Neuronal stem cell (in vitro differentiated cells): Measurements from ENCODE around the gene CDC14B.

Experiments used
- DNase-seq: peaks from one replicate; pipeline ENCODE4 v3.0.0-alpha.2; 2013; ENCODE audit warnings: low spot score
- H2AFZ ChIP-seq: one replicate; pipeline ENCODE4 v1.6.1; 2013; ENCODE audit warnings: mild to moderate bottlenecking, low read length, inconsistent platforms
- H2AK5ac ChIP-seq: 2 replicates; pipeline ENCODE4 v1.6.1; 2013; ENCODE audit warnings: low read depth, mild to moderate bottlenecking, inconsistent platforms, low read length, moderate library complexity, mixed read lengths
- H2BK120ac ChIP-seq: 2 replicates; pipeline ENCODE4 v1.6.1; 2013; ENCODE audit warnings: low read depth, mild to moderate bottlenecking, inconsistent platforms, low read length, moderate library complexity, mixed read lengths
- H2BK12ac ChIP-seq: one replicate; pipeline ENCODE4 v1.6.1; 2013; ENCODE audit warnings: low read length, inconsistent platforms
- H2BK15ac ChIP-seq: 2 replicates; pipeline ENCODE4 v1.6.1; 2013; ENCODE audit warnings: mild to moderate bottlenecking, low read length, inconsistent platforms, mixed read lengths
- H2BK5ac ChIP-seq: one replicate; pipeline ENCODE4 v1.6.1; 2013; ENCODE audit warnings: inconsistent platforms, mild to moderate bottlenecking, low read length, moderate library complexity
- H3K14ac ChIP-seq: one replicate; pipeline ENCODE4 v1.6.1; 2013; ENCODE audit warnings: low read length, inconsistent platforms
- H3K18ac ChIP-seq: 2 replicates; pipeline ENCODE4 v1.6.1; 2013; ENCODE audit warnings: low read length, inconsistent platforms
- H3K23ac ChIP-seq: 2 replicates; pipeline ENCODE4 v1.6.1; 2013; ENCODE audit warnings: low read depth, mild to moderate bottlenecking, mixed read lengths, low read length, inconsistent platforms; ENCODE audit not compliant: poor library complexity
- H3K27ac ChIP-seq: replicated peaks from 3 replicates; pipeline ENCODE4 v1.5.1; 2013; ENCODE audit warnings: low read length, inconsistent platforms
- H3K27me3 ChIP-seq, 3 experiments: 2 replicates each; pipeline ENCODE4 v1.6.1; 2013; ENCODE audit warnings: low read length in 3 of 3, mild to moderate bottlenecking in 2 of 3, inconsistent platforms in 1 of 3, low read depth in 1 of 3, mixed read lengths in 1 of 3, moderate library complexity in 1 of 3; ENCODE audit not compliant: control insufficient read depth in 3 of 3, insufficient read depth in 3 of 3
- H3K36me3 ChIP-seq, 2 donors: replicated peaks in 1 of 2; 2 replicates each; pipeline ENCODE4 v1.6.1; 2013; ENCODE audit warnings: low read length in 2 of 2; ENCODE audit not compliant: control insufficient read depth in 2 of 2, insufficient read depth in 2 of 2
- H3K4ac ChIP-seq: 2 replicates; pipeline ENCODE4 v1.6.1; 2013; ENCODE audit warnings: inconsistent platforms, mild to moderate bottlenecking, low read length, moderate library complexity
- H3K4me1 ChIP-seq, 2 donors: 1 replicate in 1 of 2; 2 replicates in 1 of 2; pipeline ENCODE4 v1.6.1; 2013; ENCODE audit warnings: low read length in 2 of 2, low read depth in 1 of 2; ENCODE audit not compliant: control insufficient read depth in 2 of 2, insufficient read depth in 1 of 2
- H3K4me2 ChIP-seq: one replicate; pipeline ENCODE4 v1.6.1; 2013; ENCODE audit warnings: mild to moderate bottlenecking, low read length, inconsistent platforms; ENCODE audit not compliant: insufficient read depth, poor library complexity, severe bottlenecking
- H3K4me3 ChIP-seq, 2 donors: 2 replicates each; pipeline ENCODE4 v1.5.1; 2013; ENCODE audit warnings: low read length in 2 of 2, mild to moderate bottlenecking in 2 of 2, inconsistent platforms in 1 of 2, moderate library complexity in 1 of 2
- H3K79me1 ChIP-seq: one replicate; pipeline ENCODE4 v1.6.1; 2013; ENCODE audit warnings: low read depth, mild to moderate bottlenecking, inconsistent platforms, low read length, moderate library complexity
- H3K9ac ChIP-seq: one replicate; pipeline ENCODE4 v1.6.1; 2013; ENCODE audit warnings: mild to moderate bottlenecking, low read depth, low read length, inconsistent platforms; ENCODE audit not compliant: poor library complexity
- H3K9me3 ChIP-seq, 2 donors: replicated peaks in 1 of 2; 2 replicates each; pipeline versions ENCODE3 to v1.6.1; 2013; ENCODE audit warnings: low read length in 2 of 2, mild to moderate bottlenecking in 2 of 2, inconsistent platforms in 1 of 2, low read depth in 1 of 2, mixed read lengths in 1 of 2, moderate library complexity in 1 of 2; ENCODE audit not compliant: control insufficient read depth in 2 of 2, insufficient read depth in 1 of 2
- H4K8ac ChIP-seq: one replicate; pipeline ENCODE4 v1.6.1; 2013; ENCODE audit warnings: low read depth, mild to moderate bottlenecking, inconsistent platforms, low read length, moderate library complexity
- H4K91ac ChIP-seq: one replicate; pipeline ENCODE4 v1.6.1; 2013; ENCODE audit warnings: low read length, low read depth, mild to moderate bottlenecking, inconsistent platforms; ENCODE audit not compliant: poor library complexity
- WGBS, 2 donors: extraction: QIAGEN DNeasy Blood & Tissue Kit; methylation state at CpG; one replicate each; pipeline ENCODE4 v1.1.7; 2013; ENCODE audit warnings: missing lambda C conversion rate in 2 of 2, mixed read lengths in 1 of 2; ENCODE audit not compliant: insufficient read length in 2 of 2, insufficient replicate concordance in 1 of 2; ENCODE audit errors: extremely low coverage in 2 of 2; 5-methylcytosine and 5-hydroxymethylcytosine counted together

The CDC14B gene

GRCh38 chr9:96566498-96567202 lies 53.0 kb downstream of the CDC14B start:
- H3K4me3 ChIP-seq: peak overlapping the region; percentile 65 to 85
- H2AK5ac ChIP-seq: peak overlapping the region; percentile 83
- peak overlapping the region; percentile 92 for H3K4me2 ChIP-seq
- peak overlapping the region; percentile 89 for H3K9ac ChIP-seq
- peak overlapping the region; percentile 78 for H3K14ac ChIP-seq
- no peak overlapping the region for H2BK15ac ChIP-seq
- peak overlapping the region; percentile 99 for H2AFZ ChIP-seq
- peak; percentile 68 for DNase-seq
- H2BK120ac ChIP-seq: no peak overlapping the region
- peak overlapping the region; percentile 93 for H3K18ac ChIP-seq
- H3K23ac ChIP-seq: no peak overlapping the region
- no peak overlapping the region for H3K4ac ChIP-seq
- H3K27ac ChIP-seq: no peak overlapping the region
- no peak overlapping the region for H4K91ac ChIP-seq
- H4K8ac ChIP-seq: no peak overlapping the region
- peaks cover 0 to 10% of the 10 kb centered on the region in 2 donors for H3K36me3 ChIP-seq
- no peak overlapping the region for H2BK5ac ChIP-seq
- peaks cover 0 to 5% (median 0%) of the 10 kb centered on the region in 3 experiments for H3K27me3 ChIP-seq
- H2BK12ac ChIP-seq: peak overlapping the region; percentile 34
- no CpG with 5 or more reads among the region's 59 CpGs for WGBS, 2 donors
- H3K4me1 ChIP-seq: peaks cover 1 to 9% of the 10 kb centered on the region in 2 donors
- no peaks in the 10 kb centered on the region for H3K79me1 ChIP-seq
- H3K9me3 ChIP-seq: no peaks in the 10 kb centered on the region

DNA sequence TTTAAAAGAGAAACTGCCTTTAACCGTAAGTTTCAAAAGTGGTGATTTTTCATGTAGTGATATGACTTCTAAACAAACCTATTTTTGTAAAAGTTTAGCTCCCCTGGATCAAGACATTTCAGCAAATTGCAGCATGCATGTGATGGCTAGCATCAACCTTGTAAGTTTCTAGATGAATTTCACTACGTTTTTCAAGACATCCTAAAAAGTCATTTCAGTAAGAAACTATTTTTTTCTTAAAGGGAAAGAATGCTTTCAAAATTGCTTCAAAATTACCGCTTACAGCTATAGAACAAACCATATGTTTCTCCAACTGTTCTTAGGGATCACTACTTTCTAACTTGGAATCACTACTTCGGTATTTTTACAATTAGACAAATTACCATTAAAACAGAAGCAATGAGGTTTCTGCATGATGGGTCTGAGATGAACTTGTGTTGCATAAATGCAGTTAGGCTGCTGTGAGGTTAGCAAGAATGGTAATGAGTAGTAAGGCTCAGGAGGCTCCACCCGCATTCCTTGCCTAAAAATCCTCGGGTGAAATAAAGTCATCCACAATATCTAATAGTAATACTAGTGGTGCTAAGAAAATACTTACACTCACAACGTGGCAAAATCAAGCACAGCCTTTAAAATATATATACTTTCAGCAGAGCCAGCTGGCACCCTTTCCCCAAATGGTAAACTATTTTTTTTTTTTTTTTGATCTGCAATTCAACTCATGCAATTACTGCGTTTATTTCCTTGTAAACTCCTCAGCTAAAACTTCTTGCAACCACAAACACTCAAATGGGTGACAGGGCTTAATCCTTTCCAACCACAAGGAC lies 53.8 kb downstream of the CDC14B start:
- DNase-seq: no peak

GRCh38 chr9:96564217-96564616 lies 55.4 kb downstream of the CDC14B start:
- Histone ChIP-seq H4K8ac (no peak overlapping the region), H3K18ac (no peak overlapping the region), H3K4me1 (peaks cover 1 to 9% of the 10 kb centered on the region in 2 donors), H3K27me3 (peaks cover 0 to 5% (median 0%) of the 10 kb centered on the region in 3 experiments), H2AFZ (no peak overlapping the region), H3K4ac (no peak overlapping the region), H3K4me3 (no peak overlapping the region), H2BK12ac (no peak overlapping the region), H3K79me1 (peaks cover 2% of the 10 kb centered on the region), H3K4me2 (no peak overlapping the region), H3K9me3 (no peaks in the 10 kb centered on the region), H2BK120ac (no peak overlapping the region), H3K9ac (no peak overlapping the region), H3K14ac (no peak overlapping the region), H3K23ac (no peak overlapping the region), H4K91ac (no peak overlapping the region), H2BK5ac (no peak overlapping the region), H3K36me3 (peaks cover 2 to 14% of the 10 kb centered on the region in 2 donors), H3K27ac (no peak overlapping the region), H2BK15ac (no peak overlapping the region), H2AK5ac (no peak overlapping the region)
- DNase-seq: no peak
- no CpG with 5 or more reads among the region's 4 CpGs for WGBS, 2 donors

More for the DNA sequence above, 53.8 kb downstream of the CDC14B start:
- WGBS, 2 donors: no CpG with 5 or more reads among the region's 8 CpGs
- no peaks in the 10 kb centered on the region for H3K79me1 ChIP-seq
- H4K8ac ChIP-seq: no peak overlapping the region
- H3K14ac ChIP-seq: no peak overlapping the region
- H3K27me3 ChIP-seq: peaks cover 0 to 5% (median 0%) of the 10 kb centered on the region in 3 experiments
- H2BK120ac ChIP-seq: no peak overlapping the region
- H3K9ac ChIP-seq: no peak overlapping the region
- H3K4me2 ChIP-seq: peak overlapping the region; percentile 92
- H3K4me3 ChIP-seq: peak overlapping the region; percentile 65 to 85
- H2BK12ac ChIP-seq: no peak overlapping the region
- no peak overlapping the region for H2AK5ac ChIP-seq
- no peak overlapping the region for H2BK5ac ChIP-seq
- no peaks in the 10 kb centered on the region for H3K9me3 ChIP-seq
- no peak overlapping the region for H2BK15ac ChIP-seq
- no peak overlapping the region for H3K23ac ChIP-seq
- no peak overlapping the region for H3K27ac ChIP-seq
- H2AFZ ChIP-seq: peak overlapping the region; percentile 99
- no peak overlapping the region for H3K18ac ChIP-seq
- H3K4ac ChIP-seq: no peak overlapping the region
- H3K4me1 ChIP-seq: peaks cover 1 to 9% of the 10 kb centered on the region in 2 donors
- H3K36me3 ChIP-seq: peaks cover 0 to 14% of the 10 kb centered on the region in 2 donors
- no peak overlapping the region for H4K91ac ChIP-seq
